Neural progenitor cell (in vitro differentiated cells): Measurements from ENCODE around the gene NCF2. TPM values are rescaled to one million over a fixed set of nuclear protein-coding genes. Genes with fewer than 3 reads are reported as not detected.

ENCODE experiments used
- total RNA-seq: library from RNA; depleted of rRNA; stranded (reverse); fragments of >200 nt; gene quantifications from 2 replicates; pipeline ENCODE4 v1.2.3, GENCODE V29; 2015; ENCODE audit warnings: low replicate concordance

NCF2 gene
- total RNA-seq, 1 donor from 2014 or later = not detected

Other genes with a start within 250 kb of the NCF2 start
- 0.49 and 2.7 TPM in 2 replicates for gene NMNAT2, start 172.1 kb downstream of the NCF2 start, total RNA-seq
- gene SMG7, start 118.0 kb downstream of the NCF2 start, total RNA-seq = 33.4 and 33.5 TPM in 2 replicates
- gene ARPC5, start 45.3 kb upstream of the NCF2 start, total RNA-seq = 90.1 and 131 TPM in 2 replicates
- gene APOBEC4, start 62.9 kb upstream of the NCF2 start, total RNA-seq = not detected in 2 replicates
- 13.5 and 15.0 TPM in 2 replicates for gene RGL1, start 214.7 kb upstream of the NCF2 start, total RNA-seq